HepG2 (cell line): ENCODE measurements around the gene ZCCHC3. TPM values are rescaled to one million over a fixed set of nuclear protein-coding genes. Genes with fewer than 3 reads are reported as not detected.

ENCODE experiments used
- PITX1 ChIP-seq: sonication (generic); formaldehyde crosslinking; IDR thresholded peaks from 2 replicates; pipeline ENCODE4 v1.5.1; 2020; ENCODE audit warnings: mild to moderate bottlenecking, missing genetic modification reagents
- RBM39 ChIP-seq: fragments of 200-400 bp; formaldehyde crosslinking; IDR thresholded peaks from one replicate; pipeline ENCODE4 v1.6.1; 2018; ENCODE audit warnings: antibody characterized with exemption, mild to moderate bottlenecking, low read depth, low read length; ENCODE audit not compliant: poor library complexity, severe bottlenecking
- REL ChIP-seq: sonication (generic); formaldehyde crosslinking; conservative IDR thresholded peaks from 2 replicates; pipeline ENCODE4 v1.8.0; 2022; ENCODE audit warnings: mild to moderate bottlenecking, missing genetic modification reagents, moderate library complexity
- SMYD3 ChIP-seq: sonication (generic); formaldehyde crosslinking; IDR thresholded peaks from 2 replicates; pipeline ENCODE4 v1.8.1; 2023; ENCODE audit warnings: mild to moderate bottlenecking, missing genetic modification reagents
- ZNF563 ChIP-seq: sonication (generic); formaldehyde crosslinking; IDR thresholded peaks from 2 replicates; pipeline ENCODE4 v1.8.0; 2022; ENCODE audit warnings: mild to moderate bottlenecking, moderate library complexity, missing genetic modification reagents
- polyA plus RNA-seq, 8 experiments: library from polyadenylated mRNA; depleted of rRNA in 3 of 8; stranded (reverse) in 7 of 8; unstranded in 1 of 8; fragments of >200 nt; fragmentation: Illumina TruSeq in 4 of 8; extraction: Trizol in 4 of 8; gene quantifications; 2 replicates each; pipeline versions ENCODE4 v1.2.1 to v1.2.3, GENCODE V29; 2011 to 2016; ENCODE audit warnings: low read depth in 4 of 8, missing spikeins in 1 of 8, mixed read lengths in 1 of 8; ENCODE audit not compliant: insufficient read depth in 1 of 8
- total RNA-seq, 5 experiments: library from RNA; depleted of rRNA; stranded (reverse); fragments of >200 nt; fragmentation: Illumina TruSeq; extraction: Trizol; gene quantifications; 2 replicates each; pipeline ENCODE4 v1.2.3, GENCODE V29; 2016; ENCODE audit warnings: low read depth in 1 of 5
- TF ChIP-seq, protein P1 (sequence below): sonication (generic); formaldehyde crosslinking; IDR thresholded peaks from 2 replicates; pipeline ENCODE4 v1.4.0; 2020; ENCODE audit warnings: missing genetic modification reagents
- TF ChIP-seq, protein P2 (sequence below): sonication (generic); formaldehyde crosslinking; IDR thresholded peaks from 2 replicates; pipeline ENCODE4 v1.9.0; 2022; ENCODE audit warnings: low read depth, missing genetic modification reagents
- TF ChIP-seq, protein P3 (sequence below), 2 experiments: fragments of 450-650 bp in 1 of 2; sonication (generic) in 1 of 2; formaldehyde crosslinking in 1 of 2; IDR thresholded peaks; 2 replicates each; pipeline versions ENCODE4 v1.6.1 to v1.8.0; 2016 to 2022; ENCODE audit warnings: antibody characterized with exemption in 1 of 2, mild to moderate bottlenecking in 1 of 2, missing genetic modification reagents in 1 of 2
- TF ChIP-seq, protein P4 (sequence below): sonication (generic); formaldehyde crosslinking; IDR thresholded peaks from 2 replicates; pipeline ENCODE4 v1.8.0; 2022; ENCODE audit warnings: mild to moderate bottlenecking, missing genetic modification reagents; ENCODE audit not compliant: insufficient replicate concordance

The ZCCHC3 gene
- total and polyA plus RNA-seq, 2 of the 13 experiments (the other 11 are each of a cell fraction or from before 2014, with no cell fraction given) = 46.6 to 63.0 TPM

DNA sequence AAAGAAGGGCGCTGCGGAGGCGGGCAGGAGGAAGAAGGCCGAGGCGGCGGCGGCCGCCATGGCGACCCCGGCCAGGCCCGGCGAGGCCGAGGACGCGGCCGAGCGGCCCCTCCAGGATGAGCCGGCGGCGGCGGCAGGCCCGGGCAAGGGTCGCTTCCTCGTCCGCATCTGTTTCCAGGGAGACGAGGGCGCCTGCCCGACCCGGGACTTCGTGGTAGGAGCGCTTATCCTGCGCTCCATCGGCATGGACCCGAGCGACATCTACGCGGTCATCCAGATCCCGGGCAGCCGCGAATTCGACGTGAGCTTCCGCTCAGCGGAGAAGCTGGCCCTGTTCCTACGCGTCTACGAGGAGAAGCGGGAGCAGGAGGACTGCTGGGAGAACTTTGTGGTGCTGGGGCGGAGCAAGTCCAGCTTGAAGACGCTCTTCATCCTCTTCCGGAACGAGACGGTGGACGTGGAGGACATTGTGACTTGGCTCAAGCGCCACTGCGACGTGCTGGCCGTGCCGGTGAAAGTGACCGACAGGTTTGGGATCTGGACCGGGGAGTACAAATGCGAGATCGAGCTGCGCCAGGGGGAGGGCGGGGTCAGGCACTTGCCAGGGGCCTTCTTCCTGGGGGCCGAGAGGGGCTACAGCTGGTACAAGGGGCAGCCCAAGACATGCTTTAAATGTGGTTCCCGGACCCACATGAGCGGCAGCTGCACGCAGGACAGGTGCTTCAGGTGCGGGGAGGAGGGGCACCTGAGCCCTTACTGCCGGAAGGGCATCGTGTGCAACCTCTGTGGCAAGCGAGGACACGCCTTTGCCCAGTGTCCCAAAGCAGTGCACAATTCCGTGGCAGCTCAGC, 780 bp downstream of the ZCCHC3 start (continued):
- peak; percentile 30 for TF ChIP-seq RBM39
- no peak for TF ChIP-seq ZNF563
- TF ChIP-seq, protein P1, sequence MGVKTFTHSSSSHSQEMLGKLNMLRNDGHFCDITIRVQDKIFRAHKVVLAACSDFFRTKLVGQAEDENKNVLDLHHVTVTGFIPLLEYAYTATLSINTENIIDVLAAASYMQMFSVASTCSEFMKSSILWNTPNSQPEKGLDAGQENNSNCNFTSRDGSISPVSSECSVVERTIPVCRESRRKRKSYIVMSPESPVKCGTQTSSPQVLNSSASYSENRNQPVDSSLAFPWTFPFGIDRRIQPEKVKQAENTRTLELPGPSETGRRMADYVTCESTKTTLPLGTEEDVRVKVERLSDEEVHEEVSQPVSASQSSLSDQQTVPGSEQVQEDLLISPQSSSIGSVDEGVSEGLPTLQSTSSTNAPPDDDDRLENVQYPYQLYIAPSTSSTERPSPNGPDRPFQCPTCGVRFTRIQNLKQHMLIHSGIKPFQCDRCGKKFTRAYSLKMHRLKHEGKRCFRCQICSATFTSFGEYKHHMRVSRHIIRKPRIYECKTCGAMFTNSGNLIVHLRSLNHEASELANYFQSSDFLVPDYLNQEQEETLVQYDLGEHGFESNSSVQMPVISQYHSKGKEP (CRISPR knock-in tag) = peak; percentile 37; the same call in 1 of the 2 replicates
- TF ChIP-seq, protein P2, sequence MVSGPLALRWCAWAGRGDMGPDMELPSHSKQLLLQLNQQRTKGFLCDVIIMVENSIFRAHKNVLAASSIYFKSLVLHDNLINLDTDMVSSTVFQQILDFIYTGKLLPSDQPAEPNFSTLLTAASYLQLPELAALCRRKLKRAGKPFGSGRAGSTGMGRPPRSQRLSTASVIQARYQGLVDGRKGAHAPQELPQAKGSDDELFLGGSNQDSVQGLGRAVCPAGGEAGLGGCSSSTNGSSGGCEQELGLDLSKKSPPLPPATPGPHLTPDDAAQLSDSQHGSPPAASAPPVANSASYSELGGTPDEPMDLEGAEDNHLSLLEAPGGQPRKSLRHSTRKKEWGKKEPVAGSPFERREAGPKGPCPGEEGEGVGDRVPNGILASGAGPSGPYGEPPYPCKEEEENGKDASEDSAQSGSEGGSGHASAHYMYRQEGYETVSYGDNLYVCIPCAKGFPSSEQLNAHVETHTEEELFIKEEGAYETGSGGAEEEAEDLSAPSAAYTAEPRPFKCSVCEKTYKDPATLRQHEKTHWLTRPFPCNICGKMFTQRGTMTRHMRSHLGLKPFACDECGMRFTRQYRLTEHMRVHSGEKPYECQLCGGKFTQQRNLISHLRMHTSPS (CRISPR knock-in tag) = peak; percentile 86
- no peak; the same call in 1 of the 2 replicates for TF ChIP-seq REL (CRISPR knock-in tag)
- no peak for TF ChIP-seq SMYD3 (CRISPR knock-in tag)
- peak; percentile 80; the same call in 1 of the 2 replicates for TF ChIP-seq PITX1 (CRISPR knock-in tag)
- TF ChIP-seq, protein P3, sequence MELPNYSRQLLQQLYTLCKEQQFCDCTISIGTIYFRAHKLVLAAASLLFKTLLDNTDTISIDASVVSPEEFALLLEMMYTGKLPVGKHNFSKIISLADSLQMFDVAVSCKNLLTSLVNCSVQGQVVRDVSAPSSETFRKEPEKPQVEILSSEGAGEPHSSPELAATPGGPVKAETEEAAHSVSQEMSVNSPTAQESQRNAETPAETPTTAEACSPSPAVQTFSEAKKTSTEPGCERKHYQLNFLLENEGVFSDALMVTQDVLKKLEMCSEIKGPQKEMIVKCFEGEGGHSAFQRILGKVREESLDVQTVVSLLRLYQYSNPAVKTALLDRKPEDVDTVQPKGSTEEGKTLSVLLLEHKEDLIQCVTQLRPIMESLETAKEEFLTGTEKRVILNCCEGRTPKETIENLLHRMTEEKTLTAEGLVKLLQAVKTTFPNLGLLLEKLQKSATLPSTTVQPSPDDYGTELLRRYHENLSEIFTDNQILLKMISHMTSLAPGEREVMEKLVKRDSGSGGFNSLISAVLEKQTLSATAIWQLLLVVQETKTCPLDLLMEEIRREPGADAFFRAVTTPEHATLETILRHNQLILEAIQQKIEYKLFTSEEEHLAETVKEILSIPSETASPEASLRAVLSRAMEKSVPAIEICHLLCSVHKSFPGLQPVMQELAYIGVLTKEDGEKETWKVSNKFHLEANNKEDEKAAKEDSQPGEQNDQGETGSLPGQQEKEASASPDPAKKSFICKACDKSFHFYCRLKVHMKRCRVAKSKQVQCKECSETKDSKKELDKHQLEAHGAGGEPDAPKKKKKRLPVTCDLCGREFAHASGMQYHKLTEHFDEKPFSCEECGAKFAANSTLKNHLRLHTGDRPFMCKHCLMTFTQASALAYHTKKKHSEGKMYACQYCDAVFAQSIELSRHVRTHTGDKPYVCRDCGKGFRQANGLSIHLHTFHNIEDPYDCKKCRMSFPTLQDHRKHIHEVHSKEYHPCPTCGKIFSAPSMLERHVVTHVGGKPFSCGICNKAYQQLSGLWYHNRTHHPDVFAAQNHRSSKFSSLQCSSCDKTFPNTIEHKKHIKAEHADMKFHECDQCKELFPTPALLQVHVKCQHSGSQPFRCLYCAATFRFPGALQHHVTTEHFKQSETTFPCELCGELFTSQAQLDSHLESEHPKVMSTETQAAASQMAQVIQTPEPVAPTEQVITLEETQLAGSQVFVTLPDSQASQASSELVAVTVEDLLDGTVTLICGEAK (IDR thresholded peaks at IDR 0.05) = no peak
- TF ChIP-seq, protein P3 (CRISPR knock-in tag; IDR thresholded peaks at IDR 0.05) = peak; percentile 17; the same call in 1 of the 2 replicates
- TF ChIP-seq, protein P4, sequence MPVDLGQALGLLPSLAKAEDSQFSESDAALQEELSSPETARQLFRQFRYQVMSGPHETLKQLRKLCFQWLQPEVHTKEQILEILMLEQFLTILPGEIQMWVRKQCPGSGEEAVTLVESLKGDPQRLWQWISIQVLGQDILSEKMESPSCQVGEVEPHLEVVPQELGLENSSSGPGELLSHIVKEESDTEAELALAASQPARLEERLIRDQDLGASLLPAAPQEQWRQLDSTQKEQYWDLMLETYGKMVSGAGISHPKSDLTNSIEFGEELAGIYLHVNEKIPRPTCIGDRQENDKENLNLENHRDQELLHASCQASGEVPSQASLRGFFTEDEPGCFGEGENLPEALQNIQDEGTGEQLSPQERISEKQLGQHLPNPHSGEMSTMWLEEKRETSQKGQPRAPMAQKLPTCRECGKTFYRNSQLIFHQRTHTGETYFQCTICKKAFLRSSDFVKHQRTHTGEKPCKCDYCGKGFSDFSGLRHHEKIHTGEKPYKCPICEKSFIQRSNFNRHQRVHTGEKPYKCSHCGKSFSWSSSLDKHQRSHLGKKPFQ (CRISPR knock-in tag) = no peak
